HEK293 (cell line): Measurements from ENCODE around the gene EGR2.

ENCODE experiments used
- CTCF ChIA-PET: fragments of 350-600 bp; formaldehyde crosslinking; extraction: SDS; loops from one replicate; lab custom pipeline; 2021; ENCODE audit warnings: antibody characterized with exemption; lab: Yijun Ruan, JAX
- POLR2A ChIA-PET: fragments of 300-600 bp; formaldehyde crosslinking; extraction: SDS; loops from one replicate; lab custom pipeline; 2020; ENCODE audit warnings: antibody characterized with exemption, inconsistent platforms; lab: Yijun Ruan, JAX
- H3K27ac ChIP-seq: fragments of 200-500 bp; sonication (Bioruptor generic); 2 replicates; pipeline ENCODE4 v1.5.1; 2014; ENCODE audit warnings: low read depth, low read length, control low read depth, inconsistent platforms; ENCODE audit errors: extremely low read depth
- H3K36me3 ChIP-seq, 2 experiments: fragments of 200-500 bp in 1 of 2; sonication (Bioruptor generic) in 1 of 2; 1 replicate in 1 of 2; 2 replicates in 1 of 2; pipeline ENCODE4 v1.5.1; 2014 to 2017; ENCODE audit warnings: inconsistent platforms in 2 of 2, low read length in 2 of 2; ENCODE audit not compliant: control insufficient read depth in 2 of 2, insufficient read depth in 1 of 2
- H3K4me1 ChIP-seq: fragments of 200-500 bp; sonication (Bioruptor generic); 2 replicates; pipeline ENCODE4 v1.5.1; 2014; ENCODE audit warnings: mild to moderate bottlenecking, low read length, inconsistent platforms; ENCODE audit not compliant: control insufficient read depth, insufficient read depth
- H3K4me3 ChIP-seq: 2 replicates; pipeline ENCODE4 v1.5.1; 2011; ENCODE audit warnings: low read depth, mild to moderate bottlenecking, control low read depth, low read length, moderate library complexity
- H3K9me3 ChIP-seq: fragments of 200-500 bp; sonication (Bioruptor generic); 2 replicates; pipeline ENCODE4 v1.5.1; 2014; ENCODE audit warnings: low read depth, low read length, inconsistent platforms; ENCODE audit not compliant: control insufficient read depth, insufficient read depth
- EGR2 ChIP-seq: fragments of 450-650 bp; formaldehyde crosslinking; IDR thresholded peaks from 2 replicates; pipeline ENCODE4 v1.5.1; 2016; ENCODE audit warnings: low read depth, missing biosample characterization, missing genetic modification characterization
- GLI4 ChIP-seq: fragments of 450-650 bp; formaldehyde crosslinking; IDR thresholded peaks from 2 replicates; pipeline ENCODE4 v1.5.1; 2016; ENCODE audit warnings: missing biosample characterization, missing genetic modification characterization
- GLIS2 ChIP-seq: fragments of 450-650 bp; formaldehyde crosslinking; IDR thresholded peaks from 2 replicates; pipeline ENCODE4 v1.5.1; 2016; ENCODE audit warnings: missing biosample characterization, missing genetic modification characterization
- OSR2 ChIP-seq: fragments of 450-650 bp; formaldehyde crosslinking; IDR thresholded peaks from 2 replicates; pipeline ENCODE4 v1.5.1; 2016; ENCODE audit warnings: missing biosample characterization, missing genetic modification characterization
- SP2 ChIP-seq: fragments of 450-650 bp; formaldehyde crosslinking; IDR thresholded peaks from 2 replicates; pipeline ENCODE4 v1.5.1; 2016; ENCODE audit warnings: missing biosample characterization, missing genetic modification characterization
- YY1 ChIP-seq: fragments of 450-650 bp; formaldehyde crosslinking; IDR thresholded peaks from 2 replicates; pipeline ENCODE4 v1.5.1; 2018; ENCODE audit warnings: missing biosample characterization, missing genetic modification characterization
- ZFHX2 ChIP-seq: fragments of 450-650 bp; formaldehyde crosslinking; conservative IDR thresholded peaks from 2 replicates; pipeline ENCODE4 v1.5.1; 2016; ENCODE audit warnings: missing biosample characterization, missing genetic modification characterization
- ZFP3 ChIP-seq: fragments of 450-650 bp; formaldehyde crosslinking; IDR thresholded peaks from 2 replicates; pipeline ENCODE4 v1.5.1; 2016; ENCODE audit warnings: low read depth, missing biosample characterization, missing genetic modification characterization
- ZNF211 ChIP-seq: fragments of 450-650 bp; formaldehyde crosslinking; IDR thresholded peaks from 2 replicates; pipeline ENCODE4 v1.5.1; 2016; ENCODE audit warnings: low read depth, missing biosample characterization, missing genetic modification characterization
- ZNF248 ChIP-seq: fragments of 450-650 bp; formaldehyde crosslinking; IDR thresholded peaks from 2 replicates; pipeline ENCODE4 v1.5.1; 2017; ENCODE audit warnings: missing biosample characterization, missing genetic modification characterization
- ZNF292 ChIP-seq: fragments of 450-650 bp; formaldehyde crosslinking; IDR thresholded peaks from 2 replicates; pipeline ENCODE4 v1.5.1; 2016; ENCODE audit warnings: low read depth, missing biosample characterization, missing genetic modification characterization, borderline replicate concordance
- ZNF404 ChIP-seq: fragments of 450-650 bp; formaldehyde crosslinking; IDR thresholded peaks from 2 replicates; pipeline ENCODE4 v1.5.1; 2017; ENCODE audit warnings: missing biosample characterization, missing genetic modification characterization
- ZNF514 ChIP-seq: fragments of 450-650 bp; formaldehyde crosslinking; IDR thresholded peaks from 2 replicates; pipeline ENCODE4 v1.5.1; 2016; ENCODE audit warnings: missing biosample characterization, missing genetic modification characterization
- ZNF561 ChIP-seq: fragments of 450-650 bp; IDR thresholded peaks from 2 replicates; pipeline ENCODE4 v1.5.1; 2018; ENCODE audit warnings: missing biosample characterization, missing genetic modification characterization, borderline replicate concordance
- ZNF610 ChIP-seq: fragments of 450-650 bp; formaldehyde crosslinking; IDR thresholded peaks from 2 replicates; pipeline ENCODE4 v1.5.1; 2016; ENCODE audit warnings: missing biosample characterization, missing genetic modification characterization, borderline replicate concordance
- ZNF707 ChIP-seq: fragments of 450-650 bp; formaldehyde crosslinking; IDR thresholded peaks from 2 replicates; pipeline ENCODE4 v1.5.1; 2016; ENCODE audit warnings: missing biosample characterization, missing genetic modification characterization
- TF ChIP-seq, protein P1 (sequence below): fragments of 450-650 bp; formaldehyde crosslinking; IDR thresholded peaks from 2 replicates; pipeline ENCODE4 v1.5.0; 2017; ENCODE audit warnings: missing biosample characterization, missing genetic modification characterization, borderline replicate concordance
- TF ChIP-seq, protein P2 (sequence below): fragments of 450-650 bp; formaldehyde crosslinking; IDR thresholded peaks from 2 replicates; pipeline ENCODE4 v1.5.1; 2016; ENCODE audit warnings: missing biosample characterization, missing genetic modification characterization
- TF ChIP-seq, protein P3 (sequence below): fragments of 450-650 bp; formaldehyde crosslinking; IDR thresholded peaks from 2 replicates; pipeline ENCODE4 v1.5.1; 2016; ENCODE audit warnings: missing biosample characterization, missing genetic modification characterization
- TF ChIP-seq, protein P4 (sequence below): fragments of 450-650 bp; formaldehyde crosslinking; IDR thresholded peaks from 2 replicates; pipeline ENCODE4 v1.5.1; 2017; ENCODE audit warnings: missing biosample characterization, missing genetic modification characterization
- TF ChIP-seq, protein P5 (sequence below): fragments of 450-650 bp; formaldehyde crosslinking; IDR thresholded peaks from 2 replicates; pipeline ENCODE4 v1.5.1; 2016; ENCODE audit warnings: missing biosample characterization, missing genetic modification characterization
- TF ChIP-seq, protein P6 (sequence below): fragments of 450-650 bp; IDR thresholded peaks from 2 replicates; pipeline ENCODE4 v1.5.1; 2018; ENCODE audit warnings: missing biosample characterization, missing genetic modification characterization

The EGR2 gene

GRCh38 chr10:62814756-62815380 lies 1.3 kb downstream of the EGR2 start (continued):
- TF ChIP-seq, protein P1, sequence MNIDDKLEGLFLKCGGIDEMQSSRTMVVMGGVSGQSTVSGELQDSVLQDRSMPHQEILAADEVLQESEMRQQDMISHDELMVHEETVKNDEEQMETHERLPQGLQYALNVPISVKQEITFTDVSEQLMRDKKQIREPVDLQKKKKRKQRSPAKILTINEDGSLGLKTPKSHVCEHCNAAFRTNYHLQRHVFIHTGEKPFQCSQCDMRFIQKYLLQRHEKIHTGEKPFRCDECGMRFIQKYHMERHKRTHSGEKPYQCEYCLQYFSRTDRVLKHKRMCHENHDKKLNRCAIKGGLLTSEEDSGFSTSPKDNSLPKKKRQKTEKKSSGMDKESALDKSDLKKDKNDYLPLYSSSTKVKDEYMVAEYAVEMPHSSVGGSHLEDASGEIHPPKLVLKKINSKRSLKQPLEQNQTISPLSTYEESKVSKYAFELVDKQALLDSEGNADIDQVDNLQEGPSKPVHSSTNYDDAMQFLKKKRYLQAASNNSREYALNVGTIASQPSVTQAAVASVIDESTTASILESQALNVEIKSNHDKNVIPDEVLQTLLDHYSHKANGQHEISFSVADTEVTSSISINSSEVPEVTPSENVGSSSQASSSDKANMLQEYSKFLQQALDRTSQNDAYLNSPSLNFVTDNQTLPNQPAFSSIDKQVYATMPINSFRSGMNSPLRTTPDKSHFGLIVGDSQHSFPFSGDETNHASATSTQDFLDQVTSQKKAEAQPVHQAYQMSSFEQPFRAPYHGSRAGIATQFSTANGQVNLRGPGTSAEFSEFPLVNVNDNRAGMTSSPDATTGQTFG (tag by site-specific recombination): no peak
- TF ChIP-seq GLIS2: peak; percentile 78
- no peak for TF ChIP-seq ZNF707

- ChIA-PET POLR2A (interaction anchor here (4.8 kb wide), 1 partner anchor 10 kb away, joined by 50 read pairs; the partner anchor contains the start of gene ADO), CTCF (interaction anchor here (1.0 kb wide), 1 partner anchor 568 kb away, joined by 3 read pairs; no protein-coding TSS in a partner anchor)
- H3K27ac ChIP-seq: no peak overlapping the region
- H3K4me3 ChIP-seq: no peak overlapping the region
- no peaks in the 10 kb centered on the region; a peak in 1 of 3 replicates for H3K36me3 ChIP-seq
- no peaks in the 10 kb centered on the region for H3K9me3 ChIP-seq
- H3K4me1 ChIP-seq: no peaks in the 10 kb centered on the region
- no peak for TF ChIP-seq YY1 (tag by site-specific recombination)
- TF ChIP-seq GLI4 (tag by site-specific recombination): no peak
- TF ChIP-seq, protein P2, sequence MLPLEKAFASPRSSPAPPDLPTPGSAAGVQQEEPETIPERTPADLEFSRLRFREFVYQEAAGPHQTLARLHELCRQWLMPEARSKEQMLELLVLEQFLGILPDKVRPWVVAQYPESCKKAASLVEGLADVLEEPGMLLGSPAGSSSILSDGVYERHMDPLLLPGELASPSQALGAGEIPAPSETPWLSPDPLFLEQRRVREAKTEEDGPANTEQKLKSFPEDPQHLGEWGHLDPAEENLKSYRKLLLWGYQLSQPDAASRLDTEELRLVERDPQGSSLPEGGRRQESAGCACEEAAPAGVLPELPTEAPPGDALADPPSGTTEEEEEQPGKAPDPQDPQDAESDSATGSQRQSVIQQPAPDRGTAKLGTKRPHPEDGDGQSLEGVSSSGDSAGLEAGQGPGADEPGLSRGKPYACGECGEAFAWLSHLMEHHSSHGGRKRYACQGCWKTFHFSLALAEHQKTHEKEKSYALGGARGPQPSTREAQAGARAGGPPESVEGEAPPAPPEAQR (tag by site-specific recombination): no peak
- peak; percentile 44 for TF ChIP-seq EGR2 (tag by site-specific recombination)
- TF ChIP-seq ZFHX2 (tag by site-specific recombination): peak; percentile 25; the same call in 1 of the 2 replicates
- TF ChIP-seq ZFP3 (tag by site-specific recombination): no peak
- TF ChIP-seq, protein P3, sequence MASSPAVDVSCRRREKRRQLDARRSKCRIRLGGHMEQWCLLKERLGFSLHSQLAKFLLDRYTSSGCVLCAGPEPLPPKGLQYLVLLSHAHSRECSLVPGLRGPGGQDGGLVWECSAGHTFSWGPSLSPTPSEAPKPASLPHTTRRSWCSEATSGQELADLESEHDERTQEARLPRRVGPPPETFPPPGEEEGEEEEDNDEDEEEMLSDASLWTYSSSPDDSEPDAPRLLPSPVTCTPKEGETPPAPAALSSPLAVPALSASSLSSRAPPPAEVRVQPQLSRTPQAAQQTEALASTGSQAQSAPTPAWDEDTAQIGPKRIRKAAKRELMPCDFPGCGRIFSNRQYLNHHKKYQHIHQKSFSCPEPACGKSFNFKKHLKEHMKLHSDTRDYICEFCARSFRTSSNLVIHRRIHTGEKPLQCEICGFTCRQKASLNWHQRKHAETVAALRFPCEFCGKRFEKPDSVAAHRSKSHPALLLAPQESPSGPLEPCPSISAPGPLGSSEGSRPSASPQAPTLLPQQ (tag by site-specific recombination): no peak
Measured at GRCh38 chr10:62813981-62814380, 2.2 kb downstream of the EGR2 start.

DNA sequence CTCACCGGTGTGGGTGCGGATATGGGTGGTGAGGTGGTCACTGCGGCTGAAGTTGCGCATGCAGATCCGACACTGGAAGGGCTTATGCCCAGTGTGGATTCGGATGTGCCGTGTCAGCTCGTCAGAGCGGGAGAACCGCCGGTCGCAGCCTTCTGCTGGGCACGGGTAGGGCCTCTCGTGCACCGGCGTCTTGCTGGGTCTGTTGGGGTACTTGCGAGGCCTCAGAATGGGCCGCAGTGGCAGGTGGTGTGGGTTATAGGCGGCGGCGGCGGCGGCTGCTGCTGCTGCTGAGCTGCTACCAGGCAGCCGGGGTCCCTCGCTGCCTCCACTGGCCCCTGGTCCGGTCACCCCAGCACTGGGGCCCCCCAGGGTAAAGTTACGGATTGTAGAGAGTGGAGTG lies 2.7 kb downstream of the EGR2 start:
- Histone ChIP-seq H3K4me1 (no peaks in the 10 kb centered on the region), H3K27ac (no peak overlapping the region), H3K36me3 (peaks cover 0 to 4% of the 10 kb centered on the region in 2 experiments; a peak in 2 of 3 replicates), H3K9me3 (no peaks in the 10 kb centered on the region), H3K4me3 (no peak overlapping the region)
- POLR2A ChIA-PET: no interaction called here
- CTCF ChIA-PET: no interaction called here
- TF ChIP-seq, protein P4, sequence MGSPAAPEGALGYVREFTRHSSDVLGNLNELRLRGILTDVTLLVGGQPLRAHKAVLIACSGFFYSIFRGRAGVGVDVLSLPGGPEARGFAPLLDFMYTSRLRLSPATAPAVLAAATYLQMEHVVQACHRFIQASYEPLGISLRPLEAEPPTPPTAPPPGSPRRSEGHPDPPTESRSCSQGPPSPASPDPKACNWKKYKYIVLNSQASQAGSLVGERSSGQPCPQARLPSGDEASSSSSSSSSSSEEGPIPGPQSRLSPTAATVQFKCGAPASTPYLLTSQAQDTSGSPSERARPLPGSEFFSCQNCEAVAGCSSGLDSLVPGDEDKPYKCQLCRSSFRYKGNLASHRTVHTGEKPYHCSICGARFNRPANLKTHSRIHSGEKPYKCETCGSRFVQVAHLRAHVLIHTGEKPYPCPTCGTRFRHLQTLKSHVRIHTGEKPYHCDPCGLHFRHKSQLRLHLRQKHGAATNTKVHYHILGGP (tag by site-specific recombination): no peak
- TF ChIP-seq ZNF248 (tag by site-specific recombination) (no peak), ZNF211 (tag by site-specific recombination) (no peak), SP2 (no peak), ZNF404 (no peak), ZNF292 (tag by site-specific recombination) (no peak), ZNF610 (tag by site-specific recombination) (no peak), OSR2 (tag by site-specific recombination) (no peak), ZNF514 (tag by site-specific recombination) (no peak), ZNF561 (no peak)
- TF ChIP-seq, protein P5, sequence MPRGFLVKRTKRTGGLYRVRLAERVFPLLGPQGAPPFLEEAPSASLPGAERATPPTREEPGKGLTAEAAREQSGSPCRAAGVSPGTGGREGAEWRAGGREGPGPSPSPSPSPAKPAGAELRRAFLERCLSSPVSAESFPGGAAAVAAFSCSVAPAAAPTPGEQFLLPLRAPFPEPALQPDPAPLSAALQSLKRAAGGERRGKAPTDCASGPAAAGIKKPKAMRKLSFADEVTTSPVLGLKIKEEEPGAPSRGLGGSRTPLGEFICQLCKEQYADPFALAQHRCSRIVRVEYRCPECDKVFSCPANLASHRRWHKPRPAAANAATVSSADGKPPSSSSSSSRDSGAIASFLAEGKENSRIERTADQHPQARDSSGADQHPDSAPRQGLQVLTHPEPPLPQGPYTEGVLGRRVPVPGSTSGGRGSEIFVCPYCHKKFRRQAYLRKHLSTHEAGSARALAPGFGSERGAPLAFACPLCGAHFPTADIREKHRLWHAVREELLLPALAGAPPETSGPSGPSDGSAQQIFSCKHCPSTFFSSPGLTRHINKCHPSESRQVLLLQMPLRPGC (tag by site-specific recombination): no peak
- TF ChIP-seq, protein P6, sequence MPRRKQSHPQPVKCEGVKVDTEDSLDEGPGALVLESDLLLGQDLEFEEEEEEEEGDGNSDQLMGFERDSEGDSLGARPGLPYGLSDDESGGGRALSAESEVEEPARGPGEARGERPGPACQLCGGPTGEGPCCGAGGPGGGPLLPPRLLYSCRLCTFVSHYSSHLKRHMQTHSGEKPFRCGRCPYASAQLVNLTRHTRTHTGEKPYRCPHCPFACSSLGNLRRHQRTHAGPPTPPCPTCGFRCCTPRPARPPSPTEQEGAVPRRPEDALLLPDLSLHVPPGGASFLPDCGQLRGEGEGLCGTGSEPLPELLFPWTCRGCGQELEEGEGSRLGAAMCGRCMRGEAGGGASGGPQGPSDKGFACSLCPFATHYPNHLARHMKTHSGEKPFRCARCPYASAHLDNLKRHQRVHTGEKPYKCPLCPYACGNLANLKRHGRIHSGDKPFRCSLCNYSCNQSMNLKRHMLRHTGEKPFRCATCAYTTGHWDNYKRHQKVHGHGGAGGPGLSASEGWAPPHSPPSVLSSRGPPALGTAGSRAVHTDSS (tag by site-specific recombination): no peak
